Naive thymus-derived CD8-positive, alpha-beta T cell (primary cell): ENCODE data around the gene G3BP1. TPM values are rescaled to one million over a fixed set of nuclear protein-coding genes. Genes with fewer than 3 reads are reported as not detected.
A peak's percentile ranks its signal among the peaks of the same experiment; 100 is the strongest.
"Not testable (repeated sequence)": the region's sequence is repeated elsewhere in the genome, so short reads cannot be mapped to it uniquely, and the experiment has no call there.

Experiments
- ATAC-seq, 2 donors: fragments of 150-1000 bp; cut with Tn5 transposase in 1 of 2; sonication (Bioruptor Pico), chemical (Tn5 transposase) in 1 of 2; 1 replicate in 1 of 2; 2 replicates in 1 of 2; pipeline ENCODE4 v1.10.0; 2021; ENCODE audit warnings: mild to moderate bottlenecking in 2 of 2, moderate library complexity in 2 of 2
- POLR2A ChIA-PET: fragments of 350-600 bp; sonication (Branson Sonifier 250); formaldehyde crosslinking; loops from one replicate; lab custom pipeline; 2021; ENCODE audit warnings: antibody characterized with exemption; lab: Charles Lee
- DNase-seq, 10 donors: peaks; one replicate each; pipeline versions ENCODE4 v3.0.0 to v3.0.0-alpha.2; 2020 to 2022
- H3K27ac Mint-ChIP-seq, 10 donors: one replicate each; pipeline ENCODE4 v1.8.0; 2020 to 2022; ENCODE audit warnings: mild to moderate bottlenecking in 10 of 10, mixed read lengths in 10 of 10, moderate library complexity in 4 of 10, inconsistent platforms in 1 of 10
- H3K27me3 Mint-ChIP-seq, 5 donors: one replicate each; pipeline ENCODE4 v1.8.0; 2021 to 2022; ENCODE audit warnings: mixed read lengths in 5 of 5
- H3K36me3 Mint-ChIP-seq, 3 donors: one replicate each; pipeline ENCODE4 v1.8.0; 2020 to 2022; ENCODE audit warnings: mixed read lengths in 3 of 3, mild to moderate bottlenecking in 2 of 3, inconsistent platforms in 1 of 3
- H3K4me1 Mint-ChIP-seq, 4 donors: one replicate each; pipeline ENCODE4 v1.8.0; 2021 to 2022; ENCODE audit warnings: mixed read lengths in 4 of 4
- H3K4me3 Mint-ChIP-seq, 10 donors: one replicate each; pipeline ENCODE4 v1.8.0; 2020 to 2022; ENCODE audit warnings: mild to moderate bottlenecking in 10 of 10, mixed read lengths in 10 of 10, moderate library complexity in 6 of 10, inconsistent platforms in 1 of 10
- H3K9me3 Mint-ChIP-seq, 9 donors: one replicate each; pipeline ENCODE4 v1.8.0; 2020 to 2022; ENCODE audit warnings: mixed read lengths in 9 of 9, mild to moderate bottlenecking in 3 of 9, inconsistent platforms in 1 of 9, moderate library complexity in 1 of 9
- polyA plus RNA-seq, 3 donors: library from polyadenylated mRNA; unstranded; fragments of 300-500 nt; fragmentation: Illumina TruSeq; gene quantifications; one replicate each; pipeline ENCODE4 v1.2.3, GENCODE V29; 2021
- total RNA-seq, 8 experiments: library from RNA in 2 of 8; stranded (reverse) in 2 of 8; gene quantifications; one replicate each; pipeline ENCODE4 v1.2.3 and lab custom pipeline; 2021 to 2026

G3BP1 gene
- total RNA-seq (100 to 1,000 TPM; 179 to 188 TPM), polyA plus RNA-seq (100 to 1,000 TPM; 128 to 145 (median 145) TPM), total RNA-seq (lab: John Stamatoyannopoulos, UW) (166 to 992 (median 299) reads per million in 6 experiments)

GRCh38 chr5:151771259-151772028 lies at the start of gene G3BP1:
Gene G3BP1 (plus strand): TSS chr5:151771954. CDS start chr5:151786621, 14,667 bp downstream.
- no peaks in the 10 kb centered on the region for H3K27me3 Mint-ChIP-seq
- peaks cover 0 to 11% (median 0%) of the 10 kb centered on the region in 3 donors for H3K36me3 Mint-ChIP-seq
- peak within 1 kb of the TSS in 8 of 10 donors; percentile 54 to 95 (median 92) for H3K27ac Mint-ChIP-seq
- DNase-seq (peak; percentile 92 to 100 (median 99)), ATAC-seq (peak; percentile 77 to 79)
- no peaks in the 10 kb centered on the region for H3K9me3 Mint-ChIP-seq
- POLR2A ChIA-PET = interaction anchor here (0.6 to 5.9 kb wide), 32 partner anchors 10 to 1361 kb away, joined by 3 to 152 read pairs (median 4); partner anchors contain the start of genes ATOX1, GM2A, RBM22 and RPS14
- peak within 1 kb of the TSS in 9 of 10 donors; percentile 83 to 98 (median 91) for H3K4me3 Mint-ChIP-seq
- H3K4me1 Mint-ChIP-seq = peaks cover 20 to 46% (median 45%) of the 10 kb centered on the region in 4 donors

DNA sequence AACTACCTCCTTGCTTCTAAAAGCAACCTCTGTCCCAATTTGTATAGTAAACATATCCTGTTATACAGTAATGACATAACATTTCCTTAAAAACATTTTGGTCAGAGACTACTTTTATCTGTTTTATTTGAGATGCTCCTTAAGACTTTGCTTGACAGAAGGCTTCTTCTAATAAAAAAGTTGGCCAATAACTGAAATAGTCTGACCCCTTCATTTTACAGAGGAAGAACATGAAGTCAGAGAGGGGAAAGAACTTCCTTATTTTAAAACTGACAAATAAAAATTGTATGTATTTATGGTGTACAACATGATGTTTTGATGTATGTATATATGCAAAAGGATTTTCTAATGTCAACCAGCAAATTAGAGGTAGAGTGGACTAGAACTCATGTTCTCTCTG lies 49.2 kb upstream of the G3BP1 start:
- POLR2A ChIA-PET = no interaction called here
- Mint-ChIP-seq H3K27me3 (no peaks in the 10 kb centered on the region), H3K4me3 (no peak overlapping the region), H3K9me3 (no peaks in the 10 kb centered on the region), H3K4me1 (peaks cover 0 to 24% (median 0%) of the 10 kb centered on the region in 4 donors), H3K36me3 (peaks cover 0 to 19% (median 0%) of the 10 kb centered on the region in 3 donors), H3K27ac (no peak overlapping the region)
- DNase-seq = no peak
- no peak for ATAC-seq

DNA sequence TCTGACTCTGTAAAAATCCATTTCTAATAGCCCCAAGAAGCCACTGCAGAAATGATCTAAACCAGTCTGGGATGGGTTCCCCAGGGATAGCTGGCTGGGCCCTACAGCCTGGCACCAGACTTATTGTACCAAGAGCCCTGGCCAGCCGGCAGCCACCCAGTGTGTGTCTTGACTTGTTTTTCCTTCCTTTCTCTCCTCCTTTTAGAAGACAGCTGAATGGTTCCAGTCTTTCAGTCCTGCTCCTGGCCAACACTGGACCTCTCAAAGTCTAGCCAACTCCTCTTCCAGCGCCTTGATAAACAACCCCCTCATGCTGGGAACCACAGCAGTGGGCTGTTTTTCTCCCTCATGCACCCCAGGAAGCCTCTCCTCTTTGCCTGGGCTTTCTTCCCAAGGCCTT lies 47.4 kb upstream of the G3BP1 start:
- no peaks in the 10 kb centered on the region for H3K27me3 Mint-ChIP-seq

DNA sequence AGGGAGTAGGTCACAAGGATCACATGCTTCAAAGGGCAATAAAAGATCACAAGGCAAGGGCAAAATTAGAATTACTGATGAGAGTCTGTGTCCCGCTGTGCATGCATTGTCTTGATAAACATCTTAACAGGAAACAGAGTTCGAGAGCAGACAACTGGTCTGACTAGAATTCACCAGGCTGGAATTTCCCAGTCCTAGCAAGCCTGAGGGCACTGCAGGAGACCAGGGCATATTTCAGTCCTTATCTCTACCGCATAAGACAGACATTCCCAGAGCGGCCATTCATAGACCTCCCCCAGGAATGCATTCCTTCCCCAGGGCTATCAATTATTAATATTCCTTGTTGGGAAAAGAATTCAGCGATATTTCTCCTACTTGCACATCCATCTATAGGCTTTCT lies 42.2 kb upstream of the G3BP1 start:
- ATAC-seq, H3K4me3 Mint-ChIP-seq, H3K27me3 Mint-ChIP-seq, POLR2A ChIA-PET, H3K4me1 Mint-ChIP-seq, H3K27ac Mint-ChIP-seq, DNase-seq: not testable (repeated sequence)
- Mint-ChIP-seq H3K9me3 (peaks cover 0 to 17% (median 11%) of the 10 kb centered on the region in 9 donors), H3K36me3 (peaks cover 17 to 42% (median 30%) of the 10 kb centered on the region in 3 donors)

More for the DNA sequence above, 47.4 kb upstream of the G3BP1 start:
- DNase-seq (no peak), ATAC-seq (no peak)
- H3K4me1 Mint-ChIP-seq = peaks cover 0 to 24% (median 0%) of the 10 kb centered on the region in 4 donors
- H3K27ac Mint-ChIP-seq = no peak overlapping the region
- H3K4me3 Mint-ChIP-seq = no peak overlapping the region
- peaks cover 7 to 25% (median 7%) of the 10 kb centered on the region in 3 donors for H3K36me3 Mint-ChIP-seq
- H3K9me3 Mint-ChIP-seq = peaks cover 0 to 7% (median 3%) of the 10 kb centered on the region in 9 donors
- POLR2A ChIA-PET = no interaction called here

- Mint-ChIP-seq H3K4me1 (peaks cover 0 to 2% (median 0%) of the 10 kb centered on the region in 4 donors), H3K9me3 (peaks cover 0 to 17% (median 11%) of the 10 kb centered on the region in 9 donors), H3K36me3 (peaks cover 17 to 40% (median 33%) of the 10 kb centered on the region in 3 donors), H3K4me3 (no peak overlapping the region), H3K27me3 (no peaks in the 10 kb centered on the region), H3K27ac (no peak overlapping the region)
- ATAC-seq = no peak
- DNase-seq = no peak
- POLR2A ChIA-PET = no interaction called here
Measured at GRCh38 chr5:151730381-151730780, 41.4 kb upstream of the G3BP1 start.

- DNase-seq (no peak), ATAC-seq (no peak)
- peaks cover 0 to 17% (median 11%) of the 10 kb centered on the region in 9 donors for H3K9me3 Mint-ChIP-seq
- H3K27ac Mint-ChIP-seq = no peak overlapping the region
- H3K27me3 Mint-ChIP-seq = no peaks in the 10 kb centered on the region
- POLR2A ChIA-PET = no interaction called here
- H3K4me3 Mint-ChIP-seq = no peak overlapping the region
- peaks cover 12 to 45% (median 34%) of the 10 kb centered on the region in 3 donors for H3K36me3 Mint-ChIP-seq
- peaks cover 0 to 2% (median 0%) of the 10 kb centered on the region in 4 donors for H3K4me1 Mint-ChIP-seq
Measured at GRCh38 chr5:151733358-151734063, 38.2 kb upstream of the G3BP1 start.

GRCh38 chr5:151734064-151734408 lies 37.7 kb upstream of the G3BP1 start:
- Mint-ChIP-seq H3K36me3 (peaks cover 12 to 49% (median 34%) of the 10 kb centered on the region in 3 donors), H3K27me3 (no peaks in the 10 kb centered on the region), H3K27ac (no peak overlapping the region), H3K9me3 (peaks cover 0 to 16% (median 10%) of the 10 kb centered on the region in 9 donors), H3K4me1 (peaks cover 0 to 2% (median 0%) of the 10 kb centered on the region in 4 donors), H3K4me3 (no peak overlapping the region)
- POLR2A ChIA-PET = no interaction called here
- DNase-seq (no peak), ATAC-seq (no peak)

DNA sequence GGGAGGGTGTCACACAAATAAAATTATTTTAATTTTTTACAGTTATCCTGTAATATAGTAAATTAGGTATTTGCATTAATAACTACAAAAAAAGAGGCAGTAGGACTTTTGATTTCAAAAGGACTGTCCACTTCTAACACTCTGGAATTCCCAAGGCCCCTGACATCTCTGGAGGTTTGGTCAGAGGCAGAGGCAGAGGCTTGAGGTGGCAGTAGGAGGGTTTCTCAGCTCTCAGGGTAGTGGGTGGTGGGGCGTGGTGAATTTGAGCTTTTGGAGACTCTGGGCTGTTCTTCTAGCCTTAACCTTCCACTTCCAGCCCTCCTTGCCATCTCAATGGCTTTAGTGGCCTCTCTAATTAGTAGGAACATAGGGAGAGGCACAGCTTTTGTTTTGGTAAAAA lies 36.1 kb upstream of the G3BP1 start:
- peaks cover 0 to 41% (median 21%) of the 10 kb centered on the region in 3 donors for H3K36me3 Mint-ChIP-seq
- H3K27me3 Mint-ChIP-seq = no peaks in the 10 kb centered on the region
- POLR2A ChIA-PET = no interaction called here
- H3K4me3 Mint-ChIP-seq = no peak overlapping the region
- ATAC-seq (no peak), DNase-seq (no peak)
- peaks cover 0 to 3% (median 0%) of the 10 kb centered on the region in 9 donors for H3K9me3 Mint-ChIP-seq
- H3K27ac Mint-ChIP-seq = no peak overlapping the region
- H3K4me1 Mint-ChIP-seq = peaks cover 2 to 10% (median 4%) of the 10 kb centered on the region in 4 donors

DNA sequence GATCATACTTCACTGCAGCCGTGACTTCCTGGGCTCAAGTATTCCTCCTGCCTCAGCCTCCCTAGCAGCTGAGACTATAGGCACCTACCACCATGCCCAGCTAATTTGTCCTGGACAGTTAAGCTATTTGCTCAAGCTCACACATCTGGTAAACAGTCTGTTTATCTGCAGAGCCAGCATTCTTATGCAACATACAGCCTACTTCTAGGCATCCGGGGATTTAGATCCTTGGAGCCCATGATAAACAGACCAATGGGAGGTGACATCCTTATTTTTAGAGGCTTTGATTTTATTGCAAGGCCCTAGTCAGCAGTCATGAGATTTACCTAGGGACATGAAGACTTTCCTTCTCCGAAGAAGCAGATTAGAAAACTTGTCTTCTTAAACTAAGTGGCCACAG lies 34.3 kb upstream of the G3BP1 start:
- peaks cover 5 to 15% (median 7%) of the 10 kb centered on the region in 4 donors for H3K4me1 Mint-ChIP-seq
- H3K9me3 Mint-ChIP-seq = no peaks in the 10 kb centered on the region
- no peak overlapping the region for H3K4me3 Mint-ChIP-seq
- DNase-seq (no peak), ATAC-seq (no peak)
- no peak overlapping the region for H3K27ac Mint-ChIP-seq
- POLR2A ChIA-PET = no interaction called here
- H3K27me3 Mint-ChIP-seq = no peaks in the 10 kb centered on the region
- H3K36me3 Mint-ChIP-seq = peaks cover 0 to 48% (median 19%) of the 10 kb centered on the region in 3 donors

- Mint-ChIP-seq H3K27ac (no peak overlapping the region), H3K4me3 (no peak overlapping the region), H3K9me3 (no peaks in the 10 kb centered on the region), H3K27me3 (no peaks in the 10 kb centered on the region), H3K36me3 (peaks cover 0 to 53% (median 12%) of the 10 kb centered on the region in 3 donors), H3K4me1 (peaks cover 5 to 20% (median 7%) of the 10 kb centered on the region in 4 donors)
- no peak for ATAC-seq
- POLR2A ChIA-PET = no interaction called here
- no peak for DNase-seq
Measured at GRCh38 chr5:151738125-151738848, 33.5 kb upstream of the G3BP1 start.

DNA sequence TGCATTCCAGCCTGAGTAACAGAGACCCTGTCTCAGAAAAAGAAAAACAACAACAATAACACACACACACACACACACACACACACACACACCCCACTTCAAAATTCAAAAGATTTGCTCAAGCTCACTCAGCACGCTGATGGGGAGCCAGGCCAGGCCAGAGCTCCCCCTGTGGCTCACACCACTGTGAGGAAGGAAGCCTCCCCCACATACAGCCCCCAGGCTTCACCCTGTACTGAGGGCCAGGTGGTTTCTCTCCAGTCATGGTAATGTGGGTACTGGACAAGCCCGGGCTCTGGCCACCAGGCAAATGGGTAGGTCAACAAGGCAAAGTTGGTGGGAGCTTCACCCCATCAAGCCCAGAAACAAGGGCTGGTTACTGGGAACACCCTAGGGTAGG lies 32.4 kb upstream of the G3BP1 start:
- Mint-ChIP-seq H3K27ac (no peak overlapping the region), H3K9me3 (no peaks in the 10 kb centered on the region), H3K36me3 (peaks cover 0 to 55% (median 8%) of the 10 kb centered on the region in 3 donors), H3K4me3 (no peak overlapping the region), H3K4me1 (peaks cover 5 to 20% (median 10%) of the 10 kb centered on the region in 4 donors), H3K27me3 (no peaks in the 10 kb centered on the region)
- DNase-seq = no peak
- no peak for ATAC-seq
- POLR2A ChIA-PET = interaction anchor here (0.6 kb wide), 1 partner anchor 19 kb away, joined by 3 read pairs; no protein-coding TSS in a partner anchor

GRCh38 chr5:151739939-151740335 lies 31.8 kb upstream of the G3BP1 start:
- POLR2A ChIA-PET = interaction anchor here (0.6 kb wide), 1 partner anchor 18 kb away, joined by 3 read pairs; no protein-coding TSS in a partner anchor
- no peaks in the 10 kb centered on the region for H3K9me3 Mint-ChIP-seq
- H3K36me3 Mint-ChIP-seq = peaks cover 0 to 58% (median 4%) of the 10 kb centered on the region in 3 donors
- DNase-seq = no peak
- H3K27me3 Mint-ChIP-seq = no peaks in the 10 kb centered on the region
- ATAC-seq = no peak
- no peak overlapping the region for H3K4me3 Mint-ChIP-seq
- peaks cover 5 to 20% (median 13%) of the 10 kb centered on the region in 4 donors for H3K4me1 Mint-ChIP-seq
- peak overlapping the region in 1 of 10 donors; percentile 68 for H3K27ac Mint-ChIP-seq
